Mesothelial cell of epicardium (in vitro differentiated cells): ENCODE results near the gene TSPAN18. TPM values are rescaled to one million over a fixed set of nuclear protein-coding genes. Genes with fewer than 3 reads are reported as not detected.
A peak's percentile ranks its signal among the peaks of the same experiment; 100 is the strongest.

ENCODE experiments used
- DNase-seq, 2 experiments: peaks; one replicate each; pipeline ENCODE4 v3.0.0; 2021; ENCODE audit warnings: low spot score in 2 of 2; ENCODE audit not compliant: unreplicated experiment in 2 of 2
- H3K27ac Mint-ChIP-seq: 2 replicates; pipeline ENCODE4 v1.8.0; 2021; ENCODE audit warnings: mixed read lengths
- H3K27me3 Mint-ChIP-seq: 2 replicates; pipeline ENCODE4 v1.8.0; 2021; ENCODE audit warnings: low read depth, mixed read lengths
- H3K36me3 Mint-ChIP-seq: 2 replicates; pipeline ENCODE4 v1.8.0; 2021; ENCODE audit warnings: mixed read lengths
- H3K4me1 Mint-ChIP-seq: 2 replicates; pipeline ENCODE4 v1.8.0; 2021; ENCODE audit warnings: mixed read lengths
- H3K4me3 Mint-ChIP-seq: 2 replicates; pipeline ENCODE4 v1.8.0; 2021; ENCODE audit warnings: mild to moderate bottlenecking, moderate library complexity, mixed read lengths
- H3K9me3 Mint-ChIP-seq: 2 replicates; pipeline ENCODE4 v1.8.0; 2021; ENCODE audit warnings: mixed read lengths
- CTCF ChIP-seq: fragments of 200-600 bp; sonication (generic); IDR thresholded peaks from one replicate; pipeline ENCODE4 v1.5.0; 2021; ENCODE audit warnings: antibody characterized with exemption; ENCODE audit not compliant: unreplicated experiment
- total RNA-seq: library from RNA; stranded (reverse); gene quantifications from 3 replicates; pipeline ENCODE4 v1.2.1, GENCODE V29; 2021

TSPAN18 gene
- total RNA-seq, 1 donor from 2014 or later: 47.4 TPM

- H3K27me3 Mint-ChIP-seq: no peaks in the 10 kb centered on the region
- TF ChIP-seq CTCF: no peak
- DNase-seq: no peak
- H3K9me3 Mint-ChIP-seq: peaks cover 18% of the 10 kb centered on the region
- H3K36me3 Mint-ChIP-seq: peaks cover 5% of the 10 kb centered on the region
- no peak overlapping the region for H3K27ac Mint-ChIP-seq
- peaks cover 44% of the 10 kb centered on the region for H3K4me1 Mint-ChIP-seq
- no peak overlapping the region for H3K4me3 Mint-ChIP-seq
Measured at GRCh38 chr11:44837661-44838060, 110.9 kb downstream of the TSPAN18 start.

GRCh38 chr11:44839458-44840084 is 112.8 kb downstream of the TSPAN18 start:
- H3K4me3 Mint-ChIP-seq: no peak overlapping the region
- no peaks in the 10 kb centered on the region for H3K27me3 Mint-ChIP-seq
- DNase-seq: no peak
- H3K27ac Mint-ChIP-seq: peak overlapping the region; percentile 31
- peaks cover 30% of the 10 kb centered on the region for H3K9me3 Mint-ChIP-seq
- H3K36me3 Mint-ChIP-seq: peaks cover 9% of the 10 kb centered on the region
- H3K4me1 Mint-ChIP-seq: peaks cover 31% of the 10 kb centered on the region
- TF ChIP-seq CTCF: no peak

GRCh38 chr11:44840085-44840478 is 113.3 kb downstream of the TSPAN18 start:
- H3K9me3 Mint-ChIP-seq: peaks cover 33% of the 10 kb centered on the region
- H3K4me1 Mint-ChIP-seq: peaks cover 25% of the 10 kb centered on the region
- no peak for TF ChIP-seq CTCF
- H3K4me3 Mint-ChIP-seq: no peak overlapping the region
- no peaks in the 10 kb centered on the region for H3K27me3 Mint-ChIP-seq
- peaks cover 11% of the 10 kb centered on the region for H3K36me3 Mint-ChIP-seq
- no peak for DNase-seq
- no peak overlapping the region for H3K27ac Mint-ChIP-seq

DNA sequence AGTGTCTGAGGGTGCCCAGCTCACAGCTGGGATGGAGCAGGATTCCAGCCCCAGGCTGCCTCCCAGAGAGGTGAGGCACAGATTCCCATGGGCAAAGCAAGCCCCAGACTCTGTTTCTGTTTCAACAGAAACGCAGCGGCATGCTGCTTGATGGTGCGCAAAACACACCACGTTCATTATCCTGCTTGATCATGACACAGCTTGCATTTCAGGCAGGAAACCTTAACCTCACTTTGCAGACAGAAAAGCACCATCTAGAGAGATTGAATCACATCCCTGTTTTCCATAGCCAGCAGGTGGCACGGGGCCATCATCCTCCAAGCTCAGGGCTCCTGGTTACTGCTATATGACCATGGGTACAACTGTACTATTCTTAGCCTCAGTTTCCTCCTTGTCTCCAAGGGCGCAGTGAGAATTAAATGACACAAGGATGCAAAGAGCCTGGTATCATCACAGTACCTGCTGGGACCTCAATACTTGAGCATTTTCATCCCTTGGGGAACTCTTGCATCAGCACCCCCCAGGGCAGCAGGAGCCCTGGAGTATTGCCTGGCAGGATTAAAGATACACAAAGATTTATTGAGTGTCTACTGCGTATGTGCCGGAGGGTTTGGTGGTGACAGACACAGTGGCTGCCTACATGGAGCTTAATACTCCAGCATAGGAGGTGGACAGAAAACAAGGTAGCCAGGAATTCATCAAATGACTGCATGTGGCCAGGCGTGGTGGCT is 113.9 kb downstream of the TSPAN18 start:
- Mint-ChIP-seq H3K27me3 (no peaks in the 10 kb centered on the region), H3K36me3 (peaks cover 11% of the 10 kb centered on the region), H3K27ac (no peak overlapping the region), H3K4me1 (peaks cover 19% of the 10 kb centered on the region), H3K9me3 (peaks cover 33% of the 10 kb centered on the region), H3K4me3 (no peak overlapping the region)
- DNase-seq: no peak
- no peak for TF ChIP-seq CTCF

DNA sequence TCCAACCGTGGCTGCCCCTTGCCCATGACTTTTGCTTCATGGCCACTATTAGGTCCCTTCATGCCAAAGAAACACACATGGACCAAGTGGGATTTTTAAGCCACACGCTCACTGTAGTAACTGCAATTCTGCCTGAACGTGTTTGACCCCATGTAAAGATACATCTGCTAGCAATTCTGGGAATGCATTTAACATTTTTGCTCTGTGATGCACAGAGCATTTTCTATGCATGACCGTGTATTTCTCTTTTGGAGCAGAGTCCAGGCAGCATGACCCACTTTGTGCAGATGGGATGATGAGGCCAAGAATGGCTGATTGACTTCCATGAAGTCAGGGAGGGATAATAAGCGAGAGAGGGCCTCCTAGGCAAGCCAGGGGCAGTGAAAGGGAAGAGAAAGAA is 115.5 kb downstream of the TSPAN18 start:
- H3K27me3 Mint-ChIP-seq: no peaks in the 10 kb centered on the region
- H3K4me1 Mint-ChIP-seq: peaks cover 13% of the 10 kb centered on the region
- H3K27ac Mint-ChIP-seq: peak overlapping the region; percentile 32
- H3K36me3 Mint-ChIP-seq: peaks cover 11% of the 10 kb centered on the region
- H3K4me3 Mint-ChIP-seq: no peak overlapping the region
- TF ChIP-seq CTCF: no peak
- DNase-seq: no peak
- H3K9me3 Mint-ChIP-seq: peaks cover 28% of the 10 kb centered on the region
